ENCODE data around the gene DGKG.

Gene DGKG

GRCh38 chr3:186380622-186381380 is 18.8 kb upstream of the DGKG start:
- DNase-seq (ENCODE audit: low spot score in 2 of 2) (no peak), ATAC-seq (peak; percentile 89)
- Mint-ChIP-seq H3K4me1 (peaks cover 10% of the 10 kb centered on the region), H3K4me3 (no peak overlapping the region), H3K27ac (no peak overlapping the region), H3K36me3 (no peaks in the 10 kb centered on the region), H3K9me3 (peaks cover 4% of the 10 kb centered on the region)

- ATAC-seq = no peak
- peaks cover 9% of the 10 kb centered on the region for H3K4me1 Mint-ChIP-seq
These were observed 13.4 kb upstream of the DGKG start for GRCh38 chr3:186375443-186375842.

GRCh38 chr3:186374376-186374775 is 12.3 kb upstream of the DGKG start:
- Mint-ChIP-seq H3K4me3 (no peak overlapping the region), H3K9me3 (peaks cover 4% of the 10 kb centered on the region), H3K4me1 (peaks cover 7% of the 10 kb centered on the region), H3K27ac (no peak overlapping the region), H3K36me3 (no peaks in the 10 kb centered on the region)
- no peak for DNase-seq (ENCODE audit: low spot score in 2 of 2)
- ATAC-seq = no peak

More at GRCh38 chr3:186375443-186375842, 13.4 kb upstream of the DGKG start:
- Mint-ChIP-seq H3K4me3 (no peak overlapping the region), H3K36me3 (no peaks in the 10 kb centered on the region), H3K27ac (no peak overlapping the region), H3K9me3 (peaks cover 4% of the 10 kb centered on the region)
- DNase-seq (ENCODE audit: low spot score in 2 of 2) = no peak

DNA sequence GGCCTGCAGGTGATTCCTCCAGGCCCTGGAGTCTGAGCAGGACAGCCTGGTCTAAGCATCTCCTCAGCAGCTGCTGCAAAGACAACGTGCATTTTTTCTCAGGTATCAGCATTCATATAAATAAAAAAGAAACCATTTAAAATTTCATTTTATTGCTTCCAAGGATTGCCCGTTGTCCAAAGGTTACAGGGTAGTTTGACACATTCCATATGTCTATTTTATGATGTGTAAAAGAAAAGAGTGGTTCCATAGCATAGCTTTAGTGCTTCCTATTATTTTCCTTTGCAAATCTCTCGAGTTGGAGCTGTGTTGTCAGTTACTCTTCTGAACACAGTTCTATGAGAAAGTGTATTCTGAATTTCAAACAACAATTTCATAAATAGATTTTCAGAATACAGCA is 7.2 kb upstream of the DGKG start:
- no peak for DNase-seq (ENCODE audit: low spot score in 2 of 2)
- ATAC-seq = no peak
- Mint-ChIP-seq H3K9me3 (no peaks in the 10 kb centered on the region), H3K4me3 (no peak overlapping the region), H3K36me3 (no peaks in the 10 kb centered on the region), H3K4me1 (no peaks in the 10 kb centered on the region), H3K27ac (no peak overlapping the region)

- DNase-seq (ENCODE audit: low spot score in 2 of 2) = no peak
- no peaks in the 10 kb centered on the region for H3K4me1 Mint-ChIP-seq
- H3K9me3 Mint-ChIP-seq = no peaks in the 10 kb centered on the region
- H3K27ac Mint-ChIP-seq = no peak overlapping the region
- ATAC-seq = no peak
- H3K36me3 Mint-ChIP-seq = no peaks in the 10 kb centered on the region
- H3K4me3 Mint-ChIP-seq = no peak overlapping the region
These were observed 6.7 kb upstream of the DGKG start for GRCh38 chr3:186368717-186369116.

GRCh38 chr3:186368176-186368575 is 6.1 kb upstream of the DGKG start:
- no peaks in the 10 kb centered on the region for H3K4me1 Mint-ChIP-seq

GRCh38 chr3:186367631-186368030 is 5.6 kb upstream of the DGKG start:
- no peaks in the 10 kb centered on the region for H3K9me3 Mint-ChIP-seq
- no peak for DNase-seq (ENCODE audit: low spot score in 2 of 2)
- no peaks in the 10 kb centered on the region for H3K36me3 Mint-ChIP-seq
- no peaks in the 10 kb centered on the region for H3K4me1 Mint-ChIP-seq
- no peak overlapping the region for H3K27ac Mint-ChIP-seq
- no peak overlapping the region for H3K4me3 Mint-ChIP-seq
- no peak for ATAC-seq

More at GRCh38 chr3:186368176-186368575, 6.1 kb upstream of the DGKG start:
- ATAC-seq (no peak), DNase-seq (ENCODE audit: low spot score in 2 of 2) (no peak)
- H3K27ac Mint-ChIP-seq = no peak overlapping the region
- no peaks in the 10 kb centered on the region for H3K9me3 Mint-ChIP-seq
- no peaks in the 10 kb centered on the region for H3K36me3 Mint-ChIP-seq
- no peak overlapping the region for H3K4me3 Mint-ChIP-seq

DNA sequence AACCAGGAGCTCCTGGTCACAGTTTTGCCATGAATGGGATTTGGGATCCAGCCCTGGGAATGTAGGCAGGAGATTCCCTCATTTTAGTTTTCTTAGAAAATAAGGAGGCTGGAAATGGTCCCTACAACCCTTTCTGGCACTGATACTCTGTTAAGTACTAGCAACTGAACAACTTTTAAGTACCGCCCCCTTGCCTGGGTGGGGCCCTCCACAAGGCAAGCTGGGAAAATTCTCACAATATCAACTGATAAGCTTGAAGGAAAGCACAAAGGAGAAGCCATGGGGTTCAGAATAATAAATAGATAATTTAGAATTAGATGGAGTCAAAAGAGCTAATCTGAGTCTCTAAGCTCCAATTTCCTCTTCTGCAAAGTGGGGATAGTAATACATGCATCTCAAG is 4.2 kb upstream of the DGKG start:
- Mint-ChIP-seq H3K36me3 (no peaks in the 10 kb centered on the region), H3K27ac (no peak overlapping the region), H3K4me1 (peaks cover 2% of the 10 kb centered on the region), H3K9me3 (no peaks in the 10 kb centered on the region), H3K4me3 (no peak overlapping the region)
- no peak for ATAC-seq
- no peak for DNase-seq (ENCODE audit: low spot score in 2 of 2)

DNA sequence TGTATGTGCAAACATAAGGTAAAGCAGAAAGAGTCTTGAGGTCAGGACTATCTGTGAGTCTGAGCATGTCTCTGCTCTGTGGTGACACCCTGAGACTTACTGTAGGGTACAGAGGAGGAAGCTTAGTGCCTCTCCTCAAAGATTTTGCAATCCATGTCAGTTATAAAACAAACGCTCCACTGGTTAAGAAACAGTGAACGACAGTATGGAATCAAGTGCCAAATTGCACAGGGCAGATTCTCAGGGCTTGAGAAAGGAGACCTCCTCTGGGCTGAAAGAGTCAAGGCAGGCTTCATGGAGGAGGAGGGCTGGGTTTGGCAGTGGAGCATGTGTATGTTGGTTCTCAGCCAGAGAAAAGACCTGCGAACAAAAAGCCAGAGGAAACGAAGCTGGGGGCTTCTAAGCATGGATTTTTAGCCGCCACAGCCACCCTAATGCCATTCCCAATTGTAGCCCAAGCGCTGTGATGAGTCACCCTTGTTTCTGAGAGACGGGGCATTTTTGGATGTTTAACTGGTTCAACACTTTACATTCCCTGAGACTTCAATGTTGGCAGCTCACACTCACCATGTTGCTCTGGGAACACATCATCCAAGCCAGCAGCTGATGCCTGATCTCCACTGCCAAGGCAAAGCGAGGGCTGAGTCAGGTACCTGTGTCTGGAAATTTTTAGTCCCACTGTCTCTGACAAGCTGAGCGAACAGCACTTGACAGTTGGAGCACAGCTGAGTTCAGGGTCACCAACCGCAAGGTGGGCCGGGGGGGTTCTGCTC is 3.4 kb upstream of the DGKG start:
- Mint-ChIP-seq H3K27ac (no peak overlapping the region), H3K4me1 (peaks cover 5% of the 10 kb centered on the region), H3K4me3 (no peak overlapping the region), H3K9me3 (no peaks in the 10 kb centered on the region), H3K36me3 (no peaks in the 10 kb centered on the region)
- DNase-seq (ENCODE audit: low spot score in 2 of 2) = no peak
- ATAC-seq = no peak

GRCh38 chr3:186362988-186363387 is 954 bp upstream of the DGKG start:
- ATAC-seq (no peak), DNase-seq (ENCODE audit: low spot score in 2 of 2) (no peak)
- no peak overlapping the region for H3K27ac Mint-ChIP-seq
- no peak overlapping the region for H3K4me3 Mint-ChIP-seq
- no peaks in the 10 kb centered on the region for H3K9me3 Mint-ChIP-seq
- no peaks in the 10 kb centered on the region for H3K36me3 Mint-ChIP-seq
- peaks cover 5% of the 10 kb centered on the region for H3K4me1 Mint-ChIP-seq

DNA sequence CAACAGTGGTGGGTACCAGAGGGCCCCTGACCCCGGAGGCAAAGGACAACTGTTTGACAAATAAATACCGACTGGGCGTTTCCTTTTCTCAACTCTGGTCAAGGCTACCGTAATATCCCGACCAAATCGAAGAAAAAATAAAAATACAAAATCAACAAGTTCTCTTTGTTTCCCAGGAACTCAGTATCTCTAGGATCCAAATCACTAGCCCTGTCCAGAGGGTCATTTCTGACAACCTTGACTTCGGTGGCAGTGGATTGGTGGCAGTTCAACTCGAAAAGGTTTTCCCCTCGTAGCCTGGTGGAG is 456 bp upstream of the DGKG start:
- H3K4me3 Mint-ChIP-seq = peak overlapping the region; percentile 27
- no peaks in the 10 kb centered on the region for H3K9me3 Mint-ChIP-seq
- ATAC-seq = no peak
- peaks cover 5% of the 10 kb centered on the region for H3K4me1 Mint-ChIP-seq
- no peak overlapping the region for H3K27ac Mint-ChIP-seq
- H3K36me3 Mint-ChIP-seq = no peaks in the 10 kb centered on the region
- no peak for DNase-seq (ENCODE audit: low spot score in 2 of 2)

GRCh38 chr3:186361246-186361761 is 730 bp downstream of the DGKG start:
- DNase-seq (ENCODE audit: low spot score in 2 of 2) (no peak), ATAC-seq (no peak)
- Mint-ChIP-seq H3K27ac (no peak overlapping the region), H3K4me1 (peaks cover 5% of the 10 kb centered on the region), H3K36me3 (no peaks in the 10 kb centered on the region), H3K9me3 (no peaks in the 10 kb centered on the region), H3K4me3 (peak overlapping the region; percentile 27)

GRCh38 chr3:186360779-186361178 is 1.3 kb downstream of the DGKG start:
- Mint-ChIP-seq H3K4me1 (peaks cover 5% of the 10 kb centered on the region), H3K27ac (no peak overlapping the region)

DNA sequence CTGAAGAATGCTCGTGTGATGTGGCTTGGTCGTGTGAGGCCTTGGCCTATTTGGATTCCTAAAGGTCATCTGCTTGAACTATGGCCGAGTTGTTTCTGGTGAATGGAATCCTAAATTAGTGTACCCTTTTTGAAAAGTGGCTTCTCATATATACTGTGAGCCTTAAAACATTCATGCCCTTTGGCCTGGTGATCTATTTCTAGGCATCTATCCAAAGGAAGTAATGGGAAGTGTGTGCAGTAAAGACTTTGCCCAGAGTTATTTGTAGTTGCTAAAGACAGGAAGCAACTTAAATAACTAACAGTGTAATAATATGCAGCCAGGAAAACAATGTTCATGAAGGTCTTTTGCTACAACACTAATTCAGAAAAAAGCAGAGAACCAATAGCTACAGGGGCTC is 3.0 kb downstream of the DGKG start:
- no peak overlapping the region for H3K4me3 Mint-ChIP-seq
- DNase-seq (ENCODE audit: low spot score in 2 of 2) (no peak), ATAC-seq (no peak)
- H3K36me3 Mint-ChIP-seq = no peaks in the 10 kb centered on the region
- H3K9me3 Mint-ChIP-seq = no peaks in the 10 kb centered on the region
- no peak overlapping the region for H3K27ac Mint-ChIP-seq
- peaks cover 5% of the 10 kb centered on the region for H3K4me1 Mint-ChIP-seq

More at GRCh38 chr3:186360779-186361178, 1.3 kb downstream of the DGKG start:
- no peaks in the 10 kb centered on the region for H3K9me3 Mint-ChIP-seq
- no peaks in the 10 kb centered on the region for H3K36me3 Mint-ChIP-seq
- H3K4me3 Mint-ChIP-seq = peak overlapping the region; percentile 27
- DNase-seq (ENCODE audit: low spot score in 2 of 2) (no peak), ATAC-seq (no peak)

DNA sequence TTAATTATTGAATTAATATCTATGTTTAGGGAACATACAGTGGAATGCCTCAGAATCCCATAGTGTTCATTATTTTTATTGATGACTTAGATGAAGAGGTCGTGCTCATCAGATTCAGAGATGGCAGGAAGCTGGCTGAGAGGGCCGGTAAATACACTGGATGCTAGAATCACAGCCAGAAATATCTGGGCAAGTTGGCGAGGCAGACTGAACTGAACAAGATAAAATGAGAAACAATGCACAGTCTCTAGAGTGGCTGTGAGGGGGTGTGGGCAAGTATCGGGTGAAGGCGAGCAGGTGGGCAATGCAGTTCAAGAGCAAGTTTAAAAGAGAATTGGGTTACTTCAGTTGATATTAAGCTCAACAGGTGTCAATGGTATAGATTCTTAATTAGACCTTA is 5.9 kb downstream of the DGKG start:
- Mint-ChIP-seq H3K36me3 (no peaks in the 10 kb centered on the region), H3K9me3 (no peaks in the 10 kb centered on the region), H3K27ac (no peak overlapping the region), H3K4me3 (no peak overlapping the region), H3K4me1 (peaks cover 2% of the 10 kb centered on the region)
- ATAC-seq (no peak), DNase-seq (ENCODE audit: low spot score in 2 of 2) (no peak)

DNA sequence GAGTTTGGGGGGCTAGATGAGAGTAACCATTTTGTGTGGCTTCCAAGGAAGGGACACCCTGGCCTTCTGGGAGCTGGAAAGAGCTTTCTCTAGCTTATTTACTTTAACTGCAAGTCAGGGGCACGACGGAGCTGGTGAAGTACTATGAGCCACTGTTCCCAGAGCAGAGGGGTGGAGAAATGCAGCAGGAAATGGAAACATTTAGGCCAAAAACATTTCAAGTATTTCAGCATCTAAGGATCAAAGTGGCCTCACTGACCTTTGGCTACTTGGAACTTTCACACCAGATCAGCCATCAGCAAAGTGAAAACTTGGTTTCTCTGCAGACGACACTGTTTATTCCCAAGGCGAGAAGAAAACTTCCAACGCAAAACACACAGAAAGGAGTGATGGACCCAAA is 7.9 kb downstream of the DGKG start:
- H3K36me3 Mint-ChIP-seq = no peaks in the 10 kb centered on the region
- no peak for ATAC-seq
- no peak for DNase-seq (ENCODE audit: low spot score in 2 of 2)
- H3K4me3 Mint-ChIP-seq = no peak overlapping the region
- no peak overlapping the region for H3K27ac Mint-ChIP-seq
- no peaks in the 10 kb centered on the region for H3K4me1 Mint-ChIP-seq
- H3K9me3 Mint-ChIP-seq = no peaks in the 10 kb centered on the region
